ENCODE data around the gene LSR. TPM values are rescaled to one million over a fixed set of nuclear protein-coding genes. Genes with fewer than 3 reads are reported as not detected.
A peak's percentile ranks its signal among the peaks of the same experiment; 100 is the strongest.

The LSR gene
- total RNA-seq, 4 donors from 2014 or later = 67.4 to 105 (median 80.8) TPM

DNA sequence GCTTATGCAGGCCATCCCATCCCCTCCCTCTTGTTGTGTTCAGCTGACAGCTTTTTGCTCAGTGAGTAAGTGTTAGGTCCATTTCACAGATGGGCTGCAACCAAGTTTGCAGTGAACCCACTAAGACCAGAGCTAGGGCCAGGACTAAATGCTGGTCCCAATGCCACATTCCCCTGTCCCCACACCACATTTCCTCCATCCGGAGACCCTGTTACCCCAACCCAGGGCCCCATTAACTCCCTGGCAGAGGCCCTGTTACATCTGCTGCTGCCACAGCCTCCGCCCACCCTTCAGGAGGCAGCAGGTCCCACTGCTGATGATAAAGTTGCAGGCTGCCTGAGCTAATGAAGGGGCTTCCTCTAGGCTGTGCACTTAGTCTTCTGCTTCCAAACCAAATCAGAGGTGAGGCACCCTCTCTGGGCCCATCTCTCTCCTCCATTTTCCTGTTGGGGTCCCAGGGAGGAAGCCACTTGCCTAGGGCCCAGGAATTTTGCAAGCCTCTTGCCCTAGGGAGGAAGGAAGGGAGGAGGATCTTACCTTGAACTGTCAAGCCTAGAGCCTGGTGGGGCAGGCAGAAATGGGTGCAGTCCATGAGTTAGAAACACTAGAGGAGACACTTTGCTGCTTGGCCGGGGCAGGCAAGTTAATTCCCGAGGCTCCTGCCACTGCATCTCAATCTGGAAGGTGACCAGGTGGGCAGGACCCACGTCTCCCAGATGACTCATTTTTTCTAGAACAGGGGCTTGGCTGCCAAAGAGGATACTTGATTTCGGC lies 16.5 kb downstream of the LSR start:
- Histone ChIP-seq H3K4me3 (no peak overlapping the region), H3K4me1 (peaks cover 57% of the 10 kb centered on the region), H3K9me3 (no peaks in the 10 kb centered on the region), H3K36me3 (peaks cover 7% of the 10 kb centered on the region), H3K27ac (no peak overlapping the region), H3K27me3 (no peaks in the 10 kb centered on the region)
- DNase-seq (ENCODE audit: low spot score in 2 of 2) = peak; percentile 57 to 64
- no peak for TF ChIP-seq EP300 (IDR thresholded peaks at IDR 0.05)
- TF ChIP-seq POLR2AphosphoS5 (IDR thresholded peaks at IDR 0.05) = no peak
- TF ChIP-seq, protein P1, sequence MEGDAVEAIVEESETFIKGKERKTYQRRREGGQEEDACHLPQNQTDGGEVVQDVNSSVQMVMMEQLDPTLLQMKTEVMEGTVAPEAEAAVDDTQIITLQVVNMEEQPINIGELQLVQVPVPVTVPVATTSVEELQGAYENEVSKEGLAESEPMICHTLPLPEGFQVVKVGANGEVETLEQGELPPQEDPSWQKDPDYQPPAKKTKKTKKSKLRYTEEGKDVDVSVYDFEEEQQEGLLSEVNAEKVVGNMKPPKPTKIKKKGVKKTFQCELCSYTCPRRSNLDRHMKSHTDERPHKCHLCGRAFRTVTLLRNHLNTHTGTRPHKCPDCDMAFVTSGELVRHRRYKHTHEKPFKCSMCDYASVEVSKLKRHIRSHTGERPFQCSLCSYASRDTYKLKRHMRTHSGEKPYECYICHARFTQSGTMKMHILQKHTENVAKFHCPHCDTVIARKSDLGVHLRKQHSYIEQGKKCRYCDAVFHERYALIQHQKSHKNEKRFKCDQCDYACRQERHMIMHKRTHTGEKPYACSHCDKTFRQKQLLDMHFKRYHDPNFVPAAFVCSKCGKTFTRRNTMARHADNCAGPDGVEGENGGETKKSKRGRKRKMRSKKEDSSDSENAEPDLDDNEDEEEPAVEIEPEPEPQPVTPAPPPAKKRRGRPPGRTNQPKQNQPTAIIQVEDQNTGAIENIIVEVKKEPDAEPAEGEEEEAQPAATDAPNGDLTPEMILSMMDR (IDR thresholded peaks at IDR 0.05) = no peak
- TF ChIP-seq POLR2A (IDR thresholded peaks at IDR 0.05) = no peak
- 47% methylated on average over 3 of the region's 6 CpGs for WGBS

DNA sequence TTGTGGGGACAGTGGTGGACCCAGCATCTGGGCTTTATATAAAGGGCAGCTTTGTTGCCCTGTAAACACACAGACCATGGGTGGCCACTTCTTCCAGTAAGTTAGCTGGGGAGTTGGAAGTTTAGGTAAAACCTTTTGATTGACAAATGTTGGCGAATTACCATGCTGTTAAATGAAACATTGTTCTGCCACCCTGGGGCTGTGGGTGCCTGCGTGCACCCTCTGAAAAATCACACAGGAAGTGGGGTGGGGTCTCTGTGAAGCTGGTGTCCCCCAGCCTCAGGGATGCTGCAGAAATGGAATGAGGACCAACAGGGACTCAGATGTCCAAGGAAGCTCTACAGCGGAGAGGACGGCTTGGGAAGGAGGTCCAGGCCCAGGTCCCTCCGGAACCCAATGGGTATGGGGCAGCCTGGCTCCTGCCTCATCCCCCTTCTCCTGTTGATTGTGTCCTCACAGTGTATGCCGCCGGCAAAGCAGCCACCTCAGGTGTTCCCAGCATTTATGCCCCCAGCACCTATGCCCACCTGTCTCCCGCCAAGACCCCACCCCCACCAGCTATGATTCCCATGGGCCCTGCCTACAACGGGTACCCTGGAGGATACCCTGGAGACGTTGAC lies 17.2 kb downstream of the LSR start:
- no peak for TF ChIP-seq POLR2AphosphoS5 (IDR thresholded peaks at IDR 0.05)
- TF ChIP-seq, protein P1 (IDR thresholded peaks at IDR 0.05) = no peak
- TF ChIP-seq POLR2A (IDR thresholded peaks at IDR 0.05) = no peak
- TF ChIP-seq EP300 (IDR thresholded peaks at IDR 0.05) = no peak
- Histone ChIP-seq H3K9me3 (no peaks in the 10 kb centered on the region), H3K27ac (no peak overlapping the region), H3K36me3 (peaks cover 14% of the 10 kb centered on the region), H3K4me3 (no peak overlapping the region), H3K27me3 (no peaks in the 10 kb centered on the region), H3K4me1 (peaks cover 59% of the 10 kb centered on the region)
- WGBS = 74% methylated on average over 10 of the region's 10 CpGs
- no peak for DNase-seq (ENCODE audit: low spot score in 2 of 2)

DNA sequence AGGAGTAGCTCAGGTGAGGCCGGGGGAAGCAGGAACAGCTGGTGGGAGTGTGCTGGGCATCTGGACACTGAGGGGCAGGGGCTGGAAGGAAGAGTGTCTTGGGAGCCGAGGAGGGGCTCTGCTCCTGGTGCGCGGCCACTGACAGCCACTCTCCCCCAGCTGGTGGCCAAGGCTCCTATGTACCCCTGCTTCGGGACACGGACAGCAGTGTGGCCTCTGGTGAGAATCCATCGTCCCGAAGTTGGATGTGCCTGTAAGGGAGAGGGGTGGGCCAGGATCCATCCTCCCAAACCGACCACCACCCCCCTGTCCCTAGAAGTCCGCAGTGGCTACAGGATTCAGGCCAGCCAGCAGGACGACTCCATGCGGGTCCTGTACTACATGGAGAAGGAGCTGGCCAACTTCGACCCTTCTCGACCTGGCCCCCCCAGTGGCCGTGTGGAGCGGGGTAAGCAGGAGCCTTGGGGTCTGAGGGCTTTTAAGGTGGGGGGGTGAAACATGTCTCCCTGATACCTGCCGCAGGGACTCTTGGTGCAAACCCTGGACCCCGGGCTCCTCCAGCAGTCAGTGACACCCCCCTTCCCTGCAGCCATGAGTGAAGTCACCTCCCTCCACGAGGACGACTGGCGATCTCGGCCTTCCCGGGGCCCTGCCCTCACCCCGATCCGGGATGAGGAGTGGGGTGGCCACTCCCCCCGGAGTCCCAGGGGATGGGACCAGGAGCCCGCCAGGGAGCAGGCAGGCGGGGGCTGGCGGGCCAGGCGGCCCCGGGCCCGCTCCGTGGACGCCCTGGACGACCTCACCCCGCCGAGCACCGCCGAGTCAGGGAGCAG lies 17.9 kb downstream of the LSR start:
- peak in 1 of 2 donors; percentile 79 for DNase-seq (ENCODE audit: low spot score in 2 of 2)
- H3K27ac ChIP-seq = peak overlapping the region; percentile 95
- H3K36me3 ChIP-seq = peaks cover 22% of the 10 kb centered on the region
- peaks cover 53% of the 10 kb centered on the region for H3K4me1 ChIP-seq
- H3K4me3 ChIP-seq = peak overlapping the region; percentile 74
- 46% methylated on average over 14 of the region's 39 CpGs for WGBS
- TF ChIP-seq POLR2A (IDR thresholded peaks at IDR 0.05) = no peak
- TF ChIP-seq, protein P1 (IDR thresholded peaks at IDR 0.05) = no peak
- no peak for TF ChIP-seq POLR2AphosphoS5 (IDR thresholded peaks at IDR 0.05)
- no peaks in the 10 kb centered on the region for H3K27me3 ChIP-seq
- H3K9me3 ChIP-seq = no peaks in the 10 kb centered on the region

DNA sequence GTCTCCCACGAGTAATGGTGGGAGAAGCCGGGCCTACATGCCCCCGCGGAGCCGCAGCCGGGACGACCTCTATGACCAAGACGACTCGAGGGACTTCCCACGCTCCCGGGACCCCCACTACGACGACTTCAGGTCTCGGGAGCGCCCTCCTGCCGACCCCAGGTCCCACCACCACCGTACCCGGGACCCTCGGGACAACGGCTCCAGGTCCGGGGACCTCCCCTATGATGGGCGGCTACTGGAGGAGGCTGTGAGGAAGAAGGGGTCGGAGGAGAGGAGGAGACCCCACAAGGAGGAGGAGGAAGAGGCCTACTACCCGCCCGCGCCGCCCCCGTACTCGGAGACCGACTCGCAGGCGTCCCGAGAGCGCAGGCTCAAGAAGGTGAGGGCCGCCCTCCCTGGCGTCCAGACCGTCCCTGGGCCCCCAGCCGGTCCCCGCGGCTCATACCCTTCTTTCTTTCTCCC lies 18.6 kb downstream of the LSR start:
- Histone ChIP-seq H3K9me3 (no peaks in the 10 kb centered on the region), H3K36me3 (peaks cover 25% of the 10 kb centered on the region), H3K4me3 (peak overlapping the region; percentile 74), H3K27me3 (no peaks in the 10 kb centered on the region), H3K4me1 (peaks cover 52% of the 10 kb centered on the region), H3K27ac (peak overlapping the region; percentile 95)
- TF ChIP-seq POLR2A (IDR thresholded peaks at IDR 0.05) (no peak), POLR2AphosphoS5 (IDR thresholded peaks at IDR 0.05) (no peak), EP300 (IDR thresholded peaks at IDR 0.05) (no peak)
- TF ChIP-seq, protein P1 (IDR thresholded peaks at IDR 0.05) = no peak
- 1% methylated on average over 15 of the region's 40 CpGs for WGBS
- no peak for DNase-seq (ENCODE audit: low spot score in 2 of 2)

All from suprapubic skin (tissue), 4 donors.